Smooth muscle cell (in vitro differentiated cells): Measurements from ENCODE around the gene PIK3R6. TPM values are rescaled to one million over a fixed set of nuclear protein-coding genes. Genes with fewer than 3 reads are reported as not detected.

Experiments used
- DNase-seq: peaks from one replicate; lab custom pipeline; 2025; ENCODE audit not compliant: unreplicated experiment; lab: John Stamatoyannopoulos, UW
- H2AFZ ChIP-seq: fragments of 200-600 bp; sonication (generic); 2 replicates; pipeline ENCODE4 v1.6.0; 2016; ENCODE audit warnings: antibody characterized with exemption, low read depth, mild to moderate bottlenecking
- H3F3A ChIP-seq: fragments of 200-600 bp; sonication (generic); 2 replicates; pipeline ENCODE4 v1.6.0; 2017; ENCODE audit warnings: antibody characterized with exemption, low read depth
- H3K27ac ChIP-seq: fragments of 200-600 bp; sonication (generic); 2 replicates; pipeline ENCODE4 v1.5.1; 2016; ENCODE audit warnings: low read depth, mild to moderate bottlenecking
- H3K27me3 ChIP-seq: fragments of 200-600 bp; sonication (generic); 2 replicates; pipeline ENCODE4 v1.6.1; 2016; ENCODE audit warnings: low read depth, mild to moderate bottlenecking
- H3K36me3 ChIP-seq: fragments of 200-600 bp; sonication (generic); 2 replicates; pipeline ENCODE4 v1.5.1; 2016; ENCODE audit warnings: low read depth
- H3K4me1 ChIP-seq: fragments of 200-600 bp; sonication (generic); 2 replicates; pipeline ENCODE4 v1.5.1; 2016; ENCODE audit warnings: low read depth
- H3K4me2 ChIP-seq: fragments of 200-600 bp; sonication (generic); 2 replicates; pipeline ENCODE4 v1.6.0; 2016; ENCODE audit warnings: mild to moderate bottlenecking
- H3K4me3 ChIP-seq: fragments of 200-600 bp; sonication (generic); 2 replicates; pipeline ENCODE4 v1.5.1; 2016; ENCODE audit warnings: mild to moderate bottlenecking
- H3K79me2 ChIP-seq: fragments of 200-600 bp; sonication (generic); 2 replicates; pipeline ENCODE4 v1.6.0; 2016; ENCODE audit warnings: low read depth, mild to moderate bottlenecking
- H3K9ac ChIP-seq: fragments of 200-600 bp; sonication (generic); 2 replicates; pipeline ENCODE4 v1.6.0; 2016; ENCODE audit warnings: low read depth
- H3K9me3 ChIP-seq: fragments of 200-600 bp; sonication (generic); replicated peaks from 2 replicates; pipeline ENCODE4 v1.5.1; 2016; ENCODE audit warnings: low read depth
- H4K20me1 ChIP-seq: fragments of 200-600 bp; sonication (generic); 2 replicates; pipeline ENCODE4 v1.6.0; 2016; ENCODE audit warnings: low read depth
- WGBS: methylation state at CpG from one replicate; pipeline ENCODE4 v1.1.7; 2016; ENCODE audit warnings: low lambda C conversion rate; 5-methylcytosine and 5-hydroxymethylcytosine counted together
- polyA plus RNA-seq: library from polyadenylated mRNA; unstranded; fragments of >200 nt; fragmentation: Nextera tagmentation; extraction: Ambion mirVana; gene quantifications from 2 replicates; pipeline ENCODE4 v1.2.1, GENCODE V29; 2016
- total RNA-seq: library from RNA; depleted of rRNA; stranded (reverse); fragments of >200 nt; gene quantifications from 2 replicates; pipeline ENCODE4 v1.2.3, GENCODE V29; 2014
- TF ChIP-seq, protein P1 (sequence below): fragments of 200-600 bp; sonication (generic); IDR thresholded peaks from 2 replicates; pipeline ENCODE4 v1.5.1; 2017; ENCODE audit warnings: borderline replicate concordance, mild to moderate bottlenecking, antibody characterized with exemption; ENCODE audit not compliant: insufficient read depth, poor library complexity, severe bottlenecking

Gene PIK3R6
- total and polyA plus RNA-seq, 2 experiments from 2014 or later: not detected

GRCh38 chr17:8913879-8914278, 46.4 kb upstream of the PIK3R6 start:
- H3K9me3 ChIP-seq: no peaks in the 10 kb centered on the region
- H4K20me1 ChIP-seq: no peaks in the 10 kb centered on the region
- H3K4me1 ChIP-seq: no peaks in the 10 kb centered on the region
- H3K9ac ChIP-seq: no peak overlapping the region
- H2AFZ ChIP-seq: no peak overlapping the region
- 88% methylated on average over 4 of the region's 4 CpGs for WGBS
- H3F3A ChIP-seq: no peaks in the 10 kb centered on the region
- DNase-seq: no peak
- H3K27me3 ChIP-seq: no peaks in the 10 kb centered on the region
- H3K4me2 ChIP-seq: no peak overlapping the region
- TF ChIP-seq, protein P1, sequence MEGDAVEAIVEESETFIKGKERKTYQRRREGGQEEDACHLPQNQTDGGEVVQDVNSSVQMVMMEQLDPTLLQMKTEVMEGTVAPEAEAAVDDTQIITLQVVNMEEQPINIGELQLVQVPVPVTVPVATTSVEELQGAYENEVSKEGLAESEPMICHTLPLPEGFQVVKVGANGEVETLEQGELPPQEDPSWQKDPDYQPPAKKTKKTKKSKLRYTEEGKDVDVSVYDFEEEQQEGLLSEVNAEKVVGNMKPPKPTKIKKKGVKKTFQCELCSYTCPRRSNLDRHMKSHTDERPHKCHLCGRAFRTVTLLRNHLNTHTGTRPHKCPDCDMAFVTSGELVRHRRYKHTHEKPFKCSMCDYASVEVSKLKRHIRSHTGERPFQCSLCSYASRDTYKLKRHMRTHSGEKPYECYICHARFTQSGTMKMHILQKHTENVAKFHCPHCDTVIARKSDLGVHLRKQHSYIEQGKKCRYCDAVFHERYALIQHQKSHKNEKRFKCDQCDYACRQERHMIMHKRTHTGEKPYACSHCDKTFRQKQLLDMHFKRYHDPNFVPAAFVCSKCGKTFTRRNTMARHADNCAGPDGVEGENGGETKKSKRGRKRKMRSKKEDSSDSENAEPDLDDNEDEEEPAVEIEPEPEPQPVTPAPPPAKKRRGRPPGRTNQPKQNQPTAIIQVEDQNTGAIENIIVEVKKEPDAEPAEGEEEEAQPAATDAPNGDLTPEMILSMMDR: no peak
- no peaks in the 10 kb centered on the region for H3K79me2 ChIP-seq
- H3K27ac ChIP-seq: no peak overlapping the region
- no peak overlapping the region for H3K4me3 ChIP-seq
- H3K36me3 ChIP-seq: no peaks in the 10 kb centered on the region

DNA sequence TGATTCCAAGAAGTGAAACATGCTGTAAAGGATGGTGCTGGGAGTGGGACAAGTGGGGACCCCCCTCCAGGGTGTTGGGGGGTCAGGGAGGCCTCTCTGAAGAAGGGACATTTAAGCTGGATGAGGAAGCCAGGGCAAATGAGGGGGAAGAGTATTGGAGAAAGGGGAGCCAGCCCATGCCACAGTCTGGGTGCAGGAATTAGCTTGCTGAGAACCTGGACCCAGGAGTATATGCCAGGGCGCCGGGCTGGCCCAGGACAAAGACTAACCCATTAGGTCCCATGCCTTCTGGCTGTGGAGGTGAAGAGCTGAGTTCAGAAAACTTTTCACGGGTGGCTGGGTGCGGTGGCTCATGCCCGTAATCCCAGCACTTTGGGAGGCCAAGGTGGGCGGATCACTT, 45.6 kb upstream of the PIK3R6 start:
- WGBS: 87% methylated on average over 6 of the region's 6 CpGs

GRCh38 chr17:8912084-8912981, 44.9 kb upstream of the PIK3R6 start:
- Histone ChIP-seq H3F3A (no peaks in the 10 kb centered on the region), H3K4me1 (no peaks in the 10 kb centered on the region), H3K9ac (no peak overlapping the region), H2AFZ (no peak overlapping the region), H3K27ac (no peak overlapping the region), H3K36me3 (no peaks in the 10 kb centered on the region), H3K4me2 (no peak overlapping the region), H3K4me3 (no peak overlapping the region), H4K20me1 (no peaks in the 10 kb centered on the region), H3K27me3 (peaks cover 5% of the 10 kb centered on the region), H3K79me2 (no peaks in the 10 kb centered on the region), H3K9me3 (no peaks in the 10 kb centered on the region)
- DNase-seq: no peak
- TF ChIP-seq, protein P1: no peak
- 93% methylated on average over 18 of the region's 18 CpGs for WGBS

More for the DNA sequence above, 45.6 kb upstream of the PIK3R6 start:
- Histone ChIP-seq H3K4me1 (no peaks in the 10 kb centered on the region), H3K27me3 (peaks cover 2% of the 10 kb centered on the region), H3K36me3 (no peaks in the 10 kb centered on the region), H3K4me3 (no peak overlapping the region), H3K9me3 (no peaks in the 10 kb centered on the region), H3K79me2 (no peaks in the 10 kb centered on the region), H3K9ac (no peak overlapping the region), H4K20me1 (no peaks in the 10 kb centered on the region), H3K27ac (no peak overlapping the region), H3F3A (no peaks in the 10 kb centered on the region), H2AFZ (no peak overlapping the region), H3K4me2 (no peak overlapping the region)
- DNase-seq: no peak
- TF ChIP-seq, protein P1: no peak
